ENCODE data around the gene GATA2. TPM values are rescaled to one million over a fixed set of nuclear protein-coding genes. Genes with fewer than 3 reads are reported as not detected.

Gene GATA2
- total RNA-seq, result 1.6 TPM in 1 of 2 replicates, not detected in the other

DNA sequence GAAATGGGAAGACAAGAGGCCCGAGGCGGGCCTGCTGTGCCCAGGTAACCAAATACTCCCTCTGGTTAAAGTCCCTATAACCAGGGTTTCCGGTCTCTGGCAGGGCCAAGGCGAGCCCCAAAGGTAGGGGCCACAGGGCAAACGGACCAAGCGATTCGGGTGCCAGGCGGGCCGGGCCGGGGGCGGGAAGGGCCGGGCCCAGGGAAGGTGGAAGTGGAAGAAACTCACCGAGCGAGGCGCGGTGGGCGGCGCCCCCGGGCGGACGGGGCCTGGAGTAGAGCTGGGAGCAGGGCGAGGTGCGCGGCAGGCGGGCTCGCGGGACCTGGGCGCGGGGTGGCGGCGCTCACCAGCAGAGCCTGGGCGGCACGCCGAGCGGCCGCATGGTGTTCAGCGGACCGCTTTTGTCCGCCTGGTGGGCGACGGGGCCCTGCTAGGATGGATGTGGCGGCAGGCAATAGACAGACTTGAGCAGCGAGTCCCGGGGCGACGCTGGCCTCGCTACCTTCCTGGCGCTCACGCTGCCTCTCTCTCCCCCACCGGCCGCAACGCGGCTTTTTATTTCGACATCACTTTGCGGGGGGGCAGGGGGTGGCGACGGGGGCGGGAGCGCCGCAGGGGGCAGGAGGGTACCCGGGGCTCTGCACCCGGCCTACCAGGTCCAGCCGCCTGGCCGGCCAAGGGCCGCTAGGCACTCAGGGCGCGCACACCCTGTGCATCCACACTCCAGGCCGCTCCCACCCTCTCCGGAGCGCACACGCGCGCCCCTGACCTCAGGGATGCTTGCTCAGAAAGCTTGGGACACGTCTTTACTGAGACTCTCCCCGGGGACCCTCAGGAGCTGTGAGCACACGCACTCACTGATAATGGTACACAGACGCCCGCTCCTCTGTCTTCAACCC lies at the start of gene GATA2:
GATA2 (minus strand) TSS at position 531 of the 899 bp plus-strand sequence. CDS start 6,170 bp downstream, outside the sequence.

GRCh38 chr3:128466840-128467541 lies 26.0 kb downstream of the GATA2 start, which contains the start of gene DNAJB8:
TSS of gene DNAJB8 (minus strand) at chr3:128466890. CDS start at chr3:128463245, 3,645 bp downstream.

Other genes with a start within 250 kb of the GATA2 start
- not detected in 2 replicates for gene DNAJB8, start 26.3 kb downstream of the GATA2 start, total RNA-seq
- gene RPN1, start 157.6 kb upstream of the GATA2 start, total RNA-seq, result 480 and 499 TPM in 2 replicates
- gene RAB7A, start 233.0 kb upstream of the GATA2 start, total RNA-seq, result 71.7 and 97.0 TPM in 2 replicates

All from subcutaneous preadipocyte (primary cell).